T-cell (primary cell): Measurements from ENCODE around the gene AGPAT4. TPM values are rescaled to one million over a fixed set of nuclear protein-coding genes. Genes with fewer than 3 reads are reported as not detected.

Experiments
- ATAC-seq, 4 experiments: fragments of 200-7000 bp in 3 of 4; fragments of 150-1000 bp in 1 of 4; cut with Tn5 transposase; replicated peaks in 1 of 4; 1 replicate in 3 of 4; 2 replicates in 1 of 4; pipeline ENCODE4 v1.10.0; 2021; ENCODE audit warnings: moderate library complexity in 3 of 4, mild to moderate bottlenecking in 2 of 4, moderate number of reproducible peaks in 1 of 4
- CTCF ChIA-PET, 2 donors: fragments of 300-600 bp; sonication (Branson Sonifier 250); formaldehyde crosslinking; loops; one replicate each; lab custom pipeline; 2022; ENCODE audit warnings: antibody characterized with exemption in 2 of 2; lab: Charles Lee
- POLR2A ChIA-PET, 2 donors: fragments of 300-600 bp; sonication (Branson Sonifier 250); formaldehyde crosslinking; loops; one replicate each; lab custom pipeline; 2022; ENCODE audit warnings: antibody characterized with exemption in 2 of 2; lab: Charles Lee
- DNase-seq, 35 experiments: peaks; one replicate each; pipeline versions ENCODE4 v3.0.0 to v3.0.0-alpha.2; 2013 to 2023
- H3K27ac ChIP-seq: one replicate; pipeline ENCODE4 v1.5.1; 2013; ENCODE audit warnings: low read length
- H3K27me3 ChIP-seq, 2 experiments: replicated peaks in 1 of 2; 1 replicate in 1 of 2; 2 replicates in 1 of 2; pipeline versions ENCODE4 v1.6.1 to v1.7.0; 2013; ENCODE audit warnings: low read length in 1 of 2, mixed read lengths in 1 of 2; ENCODE audit not compliant: control insufficient read depth in 2 of 2, insufficient read depth in 2 of 2; ENCODE audit errors: extremely low read depth in 1 of 2
- H3K36me3 ChIP-seq, 2 donors: 1 replicate in 1 of 2; 2 replicates in 1 of 2; pipeline versions ENCODE4 v1.6.1 to v1.7.0; 2013; ENCODE audit warnings: low read length in 1 of 2; ENCODE audit not compliant: control insufficient read depth in 2 of 2, insufficient read depth in 1 of 2; ENCODE audit errors: extremely low read depth in 1 of 2
- H3K4me1 ChIP-seq, 2 experiments: 1 replicate in 1 of 2; 2 replicates in 1 of 2; pipeline versions ENCODE4 v1.6.1 to v1.7.0; 2013; ENCODE audit warnings: low read length in 2 of 2, mixed read lengths in 1 of 2; ENCODE audit not compliant: insufficient read depth in 2 of 2, control insufficient read depth in 1 of 2; ENCODE audit errors: extremely low read depth in 1 of 2
- H3K4me3 ChIP-seq, 2 donors: 1 replicate in 1 of 2; 2 replicates in 1 of 2; pipeline versions ENCODE4 v1.5.1 to v1.7.0; 2013; ENCODE audit warnings: mild to moderate bottlenecking in 2 of 2, low read length in 1 of 2, moderate library complexity in 1 of 2; ENCODE audit not compliant: control insufficient read depth in 1 of 2; ENCODE audit errors: extremely low read depth in 1 of 2
- H3K9me3 ChIP-seq: 2 replicates; pipeline ENCODE4 v1.7.0; 2013
- H3K27ac Mint-ChIP-seq, 2 donors: one replicate each; pipeline ENCODE4 v1.8.0; 2020 to 2021; ENCODE audit warnings: mild to moderate bottlenecking in 2 of 2, mixed read lengths in 2 of 2
- H3K27me3 Mint-ChIP-seq, 2 donors: one replicate each; pipeline ENCODE4 v1.8.0; 2021 to 2022; ENCODE audit warnings: mixed read lengths in 2 of 2
- H3K36me3 Mint-ChIP-seq: one replicate; pipeline ENCODE4 v1.8.0; 2021; ENCODE audit warnings: mixed read lengths
- H3K4me1 Mint-ChIP-seq, 3 donors: one replicate each; pipeline ENCODE4 v1.8.0; 2020 to 2022; ENCODE audit warnings: mixed read lengths in 3 of 3, mild to moderate bottlenecking in 1 of 3
- H3K4me3 Mint-ChIP-seq, 3 donors: one replicate each; pipeline ENCODE4 v1.8.0; 2020 to 2022; ENCODE audit warnings: mild to moderate bottlenecking in 3 of 3, mixed read lengths in 3 of 3, moderate library complexity in 3 of 3
- H3K9me3 Mint-ChIP-seq, 3 donors: one replicate each; pipeline ENCODE4 v1.8.0; 2020 to 2022; ENCODE audit warnings: mixed read lengths in 3 of 3
- WGBS: methylation state at CpG from one replicate; pipeline ENCODE4 v1.1.5; 2013; ENCODE audit warnings: missing lambda C conversion rate; ENCODE audit not compliant: insufficient coverage; 5-methylcytosine and 5-hydroxymethylcytosine counted together
- total RNA-seq, 35 experiments: library from RNA in 6 of 35; stranded (reverse) in 6 of 35; fragments of 120-200 nt in 1 of 35; gene quantifications; one replicate each; pipeline versions ENCODE4 v1.2.1 to v1.2.4 and lab custom pipeline; 2013 to 2026

Gene AGPAT4
- total RNA-seq, 5 donors from 2014 or later (not counting 1 experiment from before 2014, with no cell fraction given): 5.6 to 15.0 (median 6.3) TPM

- Mint-ChIP-seq H3K9me3 (no peaks in the 10 kb centered on the region), H3K27ac (no peak overlapping the region), H3K4me3 (no peak overlapping the region), H3K36me3 (peaks cover 21% of the 10 kb centered on the region), H3K27me3 (no peaks in the 10 kb centered on the region), H3K4me1 (no peaks in the 10 kb centered on the region)
- DNase-seq: no peak
- H3K36me3 ChIP-seq: peaks cover 2 to 13% of the 10 kb centered on the region in 2 donors
- no peak overlapping the region for H3K4me3 ChIP-seq
- no peaks in the 10 kb centered on the region for H3K27me3 ChIP-seq
- no peak for ATAC-seq
- no peaks in the 10 kb centered on the region for H3K9me3 ChIP-seq
- WGBS: 90% methylated on average over 7 of the region's 11 CpGs
- CTCF ChIA-PET: no interaction called here
- H3K4me1 ChIP-seq: no peaks in the 10 kb centered on the region
- no peak overlapping the region for H3K27ac ChIP-seq
- POLR2A ChIA-PET: no interaction called here
Measured at GRCh38 chr6:161143663-161144430, 130.0 kb downstream of the AGPAT4 start.

- ChIA-PET POLR2A (no interaction called here), CTCF (no interaction called here)
- Histone ChIP-seq H3K4me3 (no peak overlapping the region), H3K27me3 (no peaks in the 10 kb centered on the region), H3K4me1 (no peaks in the 10 kb centered on the region), H3K9me3 (no peaks in the 10 kb centered on the region), H3K27ac (no peak overlapping the region), H3K36me3 (peaks cover 3 to 16% of the 10 kb centered on the region in 2 donors)
- DNase-seq: no peak
- H3K4me1 Mint-ChIP-seq: no peaks in the 10 kb centered on the region
- no peak overlapping the region for H3K27ac Mint-ChIP-seq
- peaks cover 23% of the 10 kb centered on the region for H3K36me3 Mint-ChIP-seq
- no peaks in the 10 kb centered on the region for H3K9me3 Mint-ChIP-seq
- H3K27me3 Mint-ChIP-seq: no peaks in the 10 kb centered on the region
- 86% methylated on average over 3 of the region's 5 CpGs for WGBS
- no peak for ATAC-seq
- H3K4me3 Mint-ChIP-seq: no peak overlapping the region
Measured at GRCh38 chr6:161142957-161143296, 130.9 kb downstream of the AGPAT4 start.

GRCh38 chr6:161141173-161141572 lies 132.7 kb downstream of the AGPAT4 start:
- H3K4me1 Mint-ChIP-seq: no peaks in the 10 kb centered on the region
- Histone ChIP-seq H3K4me1 (no peaks in the 10 kb centered on the region), H3K4me3 (no peak overlapping the region), H3K9me3 (no peaks in the 10 kb centered on the region), H3K36me3 (peaks cover 5 to 21% of the 10 kb centered on the region in 2 donors), H3K27ac (no peak overlapping the region), H3K27me3 (no peaks in the 10 kb centered on the region)
- WGBS: no CpG with 5 or more reads among the region's 11 CpGs
- H3K9me3 Mint-ChIP-seq: no peaks in the 10 kb centered on the region
- H3K36me3 Mint-ChIP-seq: peaks cover 24% of the 10 kb centered on the region
- ATAC-seq (no peak), DNase-seq (peak in 1 of 35 experiments; percentile 21)
- H3K4me3 Mint-ChIP-seq: no peak overlapping the region
- ChIA-PET CTCF (no interaction called here), POLR2A (no interaction called here)
- no peaks in the 10 kb centered on the region for H3K27me3 Mint-ChIP-seq
- no peak overlapping the region for H3K27ac Mint-ChIP-seq

- Histone ChIP-seq H3K4me1 (no peaks in the 10 kb centered on the region), H3K27me3 (no peaks in the 10 kb centered on the region), H3K36me3 (peaks cover 6 to 23% of the 10 kb centered on the region in 2 donors), H3K27ac (no peak overlapping the region), H3K4me3 (no peak overlapping the region), H3K9me3 (no peaks in the 10 kb centered on the region)
- 92% methylated on average over 8 of the region's 10 CpGs for WGBS
- ChIA-PET CTCF (interaction anchor here in 1 of 2 donors (0.6 kb wide), 1 partner anchor 232 kb away, joined by 4 read pairs; no protein-coding TSS in a partner anchor), POLR2A (no interaction called here)
- Mint-ChIP-seq H3K27ac (no peak overlapping the region), H3K4me1 (no peaks in the 10 kb centered on the region), H3K27me3 (no peaks in the 10 kb centered on the region), H3K36me3 (peaks cover 27% of the 10 kb centered on the region), H3K9me3 (no peaks in the 10 kb centered on the region), H3K4me3 (no peak overlapping the region)
- ATAC-seq (no peak), DNase-seq (peak in 1 of 35 experiments; percentile 4)
Measured at GRCh38 chr6:161140554-161140875, 133.3 kb downstream of the AGPAT4 start.

GRCh38 chr6:161139766-161140553 lies 133.9 kb downstream of the AGPAT4 start:
- H3K4me3 Mint-ChIP-seq: no peak overlapping the region
- Histone ChIP-seq H3K36me3 (peaks cover 6 to 24% of the 10 kb centered on the region in 2 donors), H3K27ac (no peak overlapping the region), H3K4me1 (no peaks in the 10 kb centered on the region), H3K4me3 (no peak overlapping the region), H3K27me3 (no peaks in the 10 kb centered on the region), H3K9me3 (no peaks in the 10 kb centered on the region)
- ATAC-seq (peak in 1 of 4 experiments; percentile 12), DNase-seq (no peak)
- CTCF ChIA-PET: interaction anchor here in 1 of 2 donors (0.6 kb wide), 1 partner anchor 233 kb away, joined by 4 read pairs; no protein-coding TSS in a partner anchor
- POLR2A ChIA-PET: no interaction called here
- H3K4me1 Mint-ChIP-seq: no peaks in the 10 kb centered on the region
- 94% methylated on average over 27 of the region's 28 CpGs for WGBS
- H3K9me3 Mint-ChIP-seq: no peaks in the 10 kb centered on the region
- peaks cover 29% of the 10 kb centered on the region for H3K36me3 Mint-ChIP-seq
- no peaks in the 10 kb centered on the region for H3K27me3 Mint-ChIP-seq
- no peak overlapping the region for H3K27ac Mint-ChIP-seq

- H3K36me3 ChIP-seq: peaks cover 6 to 28% of the 10 kb centered on the region in 2 donors
- no peak overlapping the region for H3K27ac ChIP-seq
- ChIA-PET POLR2A (no interaction called here), CTCF (no interaction called here)
- no peaks in the 10 kb centered on the region for H3K9me3 ChIP-seq
- DNase-seq (peak in 1 of 35 experiments; percentile 8), ATAC-seq (no peak)
- no peaks in the 10 kb centered on the region for H3K4me1 Mint-ChIP-seq
- no peaks in the 10 kb centered on the region for H3K4me1 ChIP-seq
- H3K36me3 Mint-ChIP-seq: peaks cover 30% of the 10 kb centered on the region
- no peak overlapping the region for H3K27ac Mint-ChIP-seq
- H3K4me3 Mint-ChIP-seq: no peak overlapping the region
- no peaks in the 10 kb centered on the region for H3K9me3 Mint-ChIP-seq
- no peaks in the 10 kb centered on the region for H3K27me3 ChIP-seq
- no peak overlapping the region for H3K4me3 ChIP-seq
- H3K27me3 Mint-ChIP-seq: no peaks in the 10 kb centered on the region
- WGBS: 95% methylated on average over 15 of the region's 18 CpGs
Measured at GRCh38 chr6:161139304-161139765, 134.5 kb downstream of the AGPAT4 start.
